ENCODE results near the gene CCDC158.
"Not testable (repeated sequence)": the region's sequence is repeated elsewhere in the genome, so short reads cannot be mapped to it uniquely, and the experiment has no call there.

The CCDC158 gene

DNA sequence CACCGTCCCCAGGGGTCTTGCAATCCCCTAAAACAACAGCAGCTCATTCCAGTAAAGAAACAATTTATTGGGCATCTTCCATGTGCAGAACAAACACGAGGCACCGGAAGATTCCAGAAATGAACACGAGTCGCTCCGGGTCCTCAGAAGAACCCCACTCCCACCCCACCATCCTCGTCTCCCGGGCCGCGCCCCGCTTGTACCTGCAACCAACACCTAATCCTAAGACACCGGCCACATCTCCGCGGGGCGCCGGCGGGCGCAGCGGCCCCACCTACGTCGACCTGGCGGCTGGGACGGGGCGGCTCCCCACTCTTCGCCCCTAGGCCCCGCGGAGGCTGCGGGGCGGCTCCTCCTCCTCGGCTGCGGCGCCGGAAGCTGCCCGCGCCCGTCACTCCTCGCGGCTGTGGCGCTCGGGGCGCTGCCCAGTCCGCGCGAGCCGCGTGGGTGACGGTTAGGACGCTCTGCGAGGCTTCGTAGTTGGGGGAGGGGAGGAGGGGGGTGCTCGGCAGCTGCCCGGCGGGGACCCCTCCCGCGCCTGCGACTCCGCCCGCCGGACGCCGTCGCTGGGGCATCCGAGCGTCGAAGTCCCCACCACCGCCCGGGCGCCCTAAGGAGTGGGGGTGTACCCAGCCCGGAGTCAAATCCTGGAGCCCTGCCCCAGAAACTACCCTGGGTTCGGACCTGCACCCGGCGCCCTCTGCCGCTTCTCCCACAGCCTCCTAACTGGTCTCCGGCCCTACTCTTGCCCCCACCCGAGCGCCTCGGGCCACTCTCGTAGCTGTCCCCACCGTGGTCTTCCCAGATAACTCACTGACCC is at the start of gene CCDC158:
Gene CCDC158, minus strand, starts transcription at position 380 of the 820 bp plus-strand sequence. CDS start 17,934 bp downstream, outside the sequence.
- no peak for DNase-seq (ENCODE audit: low spot score)

DNA sequence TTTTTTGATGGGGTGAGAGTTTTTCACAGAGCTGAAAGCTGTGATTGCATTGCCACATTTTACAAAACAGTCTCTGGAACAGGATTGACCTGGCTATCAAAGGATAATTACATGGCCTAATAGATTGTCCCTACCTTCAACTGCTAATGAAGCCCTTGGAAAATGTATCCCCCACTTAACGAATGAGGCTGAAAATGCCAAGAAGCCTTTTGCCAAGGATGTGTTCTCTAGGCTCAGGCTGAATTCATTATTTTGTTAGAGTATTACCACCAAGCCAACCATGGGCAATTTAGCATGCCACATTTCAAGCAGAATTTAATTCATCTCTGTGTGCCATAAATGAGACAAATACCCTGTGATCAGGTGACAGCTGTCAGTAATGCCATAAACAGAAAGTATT is 49.6 kb upstream of the CCDC158 start:
- DNase-seq (ENCODE audit: low spot score), result no peak

DNA sequence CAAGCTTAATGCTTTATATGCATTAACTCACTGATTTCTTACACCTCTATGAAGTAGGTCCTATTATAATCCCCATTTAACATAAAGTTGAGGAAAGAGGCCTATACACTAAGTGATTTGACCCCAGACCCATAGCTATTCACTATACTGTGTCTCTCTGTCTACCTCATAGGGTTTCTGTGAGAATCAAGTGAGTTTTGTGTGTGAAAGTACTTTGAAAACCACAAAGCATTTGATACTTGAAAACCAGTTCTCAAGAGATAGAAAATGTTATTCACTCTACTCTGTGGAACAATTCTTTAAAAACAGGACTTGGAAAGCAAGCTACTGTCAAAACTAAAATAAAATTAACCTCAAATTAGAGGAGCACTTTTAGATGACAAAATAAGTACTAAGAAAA is 49.1 kb upstream of the CCDC158 start:
- no peak for DNase-seq (ENCODE audit: low spot score)

- no peak for DNase-seq (ENCODE audit: low spot score)
Observed at GRCh38 chr4:76463568-76463967, 42.6 kb upstream of the CCDC158 start.

DNA sequence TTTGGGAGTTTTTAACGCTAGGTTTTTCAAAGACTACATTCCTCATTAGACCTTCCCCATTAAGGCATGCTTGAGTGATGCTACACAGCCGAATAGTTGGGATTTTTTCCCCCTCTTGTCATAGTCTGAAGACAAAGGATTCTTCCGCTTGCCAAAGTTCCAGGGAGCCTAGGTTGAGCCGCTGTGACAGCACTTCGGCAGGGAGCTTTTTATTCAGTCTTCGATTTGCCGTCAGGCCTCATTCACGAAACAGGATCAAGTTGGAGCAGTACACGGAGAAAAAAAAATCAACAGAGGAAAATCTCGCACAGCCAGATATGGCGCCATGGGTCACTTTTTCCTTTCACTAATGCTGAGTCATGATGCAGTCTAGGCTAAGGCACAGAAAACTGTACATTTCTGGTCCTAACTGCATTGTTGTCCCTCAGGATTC is 38.4 kb upstream of the CCDC158 start:
- DNase-seq (ENCODE audit: low spot score), result peak; percentile 39

DNA sequence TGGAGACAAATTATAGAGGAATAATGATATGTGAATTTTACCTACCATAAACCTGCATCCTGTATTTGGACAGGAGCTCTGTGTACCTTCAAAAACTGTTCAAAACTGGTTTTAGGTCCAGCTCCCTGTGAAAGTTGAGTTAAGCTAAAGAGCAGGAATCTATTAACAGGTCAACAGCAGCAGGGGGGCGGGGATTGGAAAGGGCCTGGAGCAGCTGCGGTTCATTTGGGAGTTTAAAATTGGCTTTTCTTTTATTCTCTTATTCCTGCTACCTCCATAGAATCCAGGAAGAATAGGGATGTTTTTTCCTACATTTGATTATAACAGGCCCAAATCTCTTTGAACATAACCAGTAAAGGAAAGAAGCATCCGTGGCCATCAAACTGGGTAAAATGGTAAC is 37.9 kb upstream of the CCDC158 start:
- no peak for DNase-seq (ENCODE audit: low spot score)

DNA sequence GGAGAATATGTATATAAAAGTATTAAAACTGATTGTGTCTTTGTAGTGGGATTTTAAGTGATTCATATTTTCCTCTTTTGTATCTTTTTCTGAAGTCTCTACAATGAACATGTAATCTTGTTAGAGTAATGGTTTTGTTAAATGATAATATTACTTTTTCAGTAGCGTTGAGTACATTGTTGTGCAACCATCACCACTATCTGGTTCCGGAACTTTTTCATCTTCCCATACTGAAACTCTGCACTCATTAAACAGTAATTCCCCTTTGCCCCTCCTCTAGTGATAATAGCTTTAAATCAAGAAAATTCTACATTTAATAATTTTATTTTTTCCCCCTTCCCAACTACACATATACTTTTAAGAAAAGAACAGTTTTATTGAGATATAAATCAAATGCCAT is 37.4 kb upstream of the CCDC158 start:
- no peak for DNase-seq (ENCODE audit: low spot score)

- DNase-seq (ENCODE audit: low spot score), result no peak
Observed at GRCh38 chr4:76457885-76458284, 36.9 kb upstream of the CCDC158 start.

DNA sequence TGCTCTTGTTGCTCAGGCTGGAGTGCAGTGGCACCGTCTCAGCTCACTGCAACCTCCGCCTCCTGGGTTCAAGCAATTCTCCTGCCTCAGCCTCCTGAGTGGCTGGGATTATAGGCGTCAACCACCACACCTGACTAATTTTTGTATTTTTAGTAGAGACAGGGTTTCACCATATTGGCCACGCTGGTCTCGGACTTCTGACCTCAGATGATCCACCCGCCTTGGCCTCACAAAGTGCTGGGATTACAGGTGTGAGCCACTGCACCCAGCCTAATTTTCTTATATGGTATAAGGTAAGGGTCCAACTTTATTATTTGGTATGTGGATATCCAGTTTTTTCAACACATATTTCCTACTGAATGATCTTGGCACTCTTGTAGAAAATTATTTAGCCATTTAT is 33.1 kb upstream of the CCDC158 start:
- DNase-seq (ENCODE audit: low spot score), result not testable (repeated sequence)

DNA sequence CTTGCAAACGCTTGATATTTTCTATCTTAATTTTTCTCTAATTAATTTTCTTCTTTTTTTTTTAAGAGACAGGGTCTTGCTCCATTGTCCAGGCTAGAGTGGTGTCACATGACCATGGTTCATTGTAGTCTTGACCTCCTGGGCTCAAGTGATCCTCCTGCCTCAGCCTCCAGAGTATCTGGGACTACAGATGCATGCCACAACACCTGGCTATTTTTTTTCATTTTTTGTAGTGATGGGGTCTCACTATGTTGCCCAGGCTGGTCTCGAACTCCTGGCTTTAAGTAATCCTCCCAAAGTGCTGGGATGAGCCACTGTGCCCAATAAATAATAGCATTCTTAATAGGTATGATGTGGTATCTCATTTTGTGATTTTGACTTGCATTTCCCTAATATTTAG is 32.3 kb upstream of the CCDC158 start:
- DNase-seq (ENCODE audit: low spot score), result no peak

GRCh38 chr4:76449833-76450232 is 28.9 kb upstream of the CCDC158 start:
- DNase-seq (ENCODE audit: low spot score), result no peak

DNA sequence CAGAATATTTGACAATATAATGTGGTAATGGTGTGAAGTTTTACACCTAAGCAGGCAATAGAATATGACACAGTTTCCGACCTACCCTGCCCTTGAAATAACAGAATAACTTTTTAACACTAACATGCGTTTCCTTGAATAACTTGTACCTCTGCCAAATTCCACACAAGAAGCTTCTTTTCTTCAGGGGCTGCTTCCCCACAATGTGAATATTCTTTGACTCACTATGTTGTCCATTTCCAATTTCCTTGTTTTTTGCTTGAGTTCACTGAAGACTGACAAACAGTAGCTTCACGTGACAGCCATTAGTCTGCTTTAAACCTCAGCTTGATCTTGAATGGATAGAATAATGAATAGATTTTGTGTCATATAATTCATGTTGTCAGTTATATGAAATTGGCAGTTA is 28.4 kb upstream of the CCDC158 start:
- DNase-seq (ENCODE audit: low spot score), result no peak

DNA sequence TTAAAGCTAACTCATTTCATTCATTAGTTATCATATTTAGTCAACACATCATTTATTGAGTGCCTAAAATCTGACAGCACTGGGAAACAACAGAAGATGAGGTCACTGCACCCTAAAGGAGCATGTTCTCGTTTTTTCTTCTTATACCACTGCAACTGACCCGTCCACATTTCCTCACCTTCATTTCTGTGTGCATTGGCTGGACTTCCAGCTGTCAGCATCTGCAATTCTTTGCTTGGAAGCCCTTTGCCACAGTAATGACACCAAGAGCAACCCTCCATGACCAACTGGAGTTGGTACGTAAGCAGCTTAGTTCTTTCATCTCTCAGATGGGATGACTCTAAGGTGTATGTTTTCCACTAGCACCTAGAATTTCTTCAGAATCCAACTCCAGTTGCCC is 27.3 kb upstream of the CCDC158 start:
- DNase-seq (ENCODE audit: low spot score), result no peak

- no peak for DNase-seq (ENCODE audit: low spot score)
Observed at GRCh38 chr4:76447393-76447851, 26.5 kb upstream of the CCDC158 start.

- no peak for DNase-seq (ENCODE audit: low spot score)
Observed at GRCh38 chr4:76445911-76446310, 25.0 kb upstream of the CCDC158 start.

- DNase-seq (ENCODE audit: low spot score), result no peak
Observed at GRCh38 chr4:76443376-76443775, 22.4 kb upstream of the CCDC158 start.

DNA sequence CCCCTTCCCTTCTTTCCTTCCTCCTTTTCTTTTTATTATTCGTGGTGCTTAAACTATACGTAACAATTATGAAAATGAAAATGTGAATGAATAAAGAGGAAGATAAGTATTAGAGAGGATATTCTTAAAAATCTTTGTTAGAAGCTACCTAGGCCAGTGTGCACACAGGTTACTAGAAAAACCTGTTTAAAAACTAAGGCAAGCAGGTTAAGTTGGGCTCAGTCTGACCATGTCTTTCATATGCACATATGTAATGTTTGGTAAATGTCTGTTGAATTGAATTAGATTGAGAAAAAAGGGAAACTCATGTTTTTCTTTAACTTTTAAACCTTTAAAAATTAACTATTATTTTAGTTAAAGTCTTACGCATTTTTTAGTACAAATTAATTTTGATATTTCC is 21.9 kb upstream of the CCDC158 start:
- DNase-seq (ENCODE audit: low spot score), result no peak

GRCh38 chr4:76441881-76442280 is 20.9 kb upstream of the CCDC158 start:
- no peak for DNase-seq (ENCODE audit: low spot score)

DNA sequence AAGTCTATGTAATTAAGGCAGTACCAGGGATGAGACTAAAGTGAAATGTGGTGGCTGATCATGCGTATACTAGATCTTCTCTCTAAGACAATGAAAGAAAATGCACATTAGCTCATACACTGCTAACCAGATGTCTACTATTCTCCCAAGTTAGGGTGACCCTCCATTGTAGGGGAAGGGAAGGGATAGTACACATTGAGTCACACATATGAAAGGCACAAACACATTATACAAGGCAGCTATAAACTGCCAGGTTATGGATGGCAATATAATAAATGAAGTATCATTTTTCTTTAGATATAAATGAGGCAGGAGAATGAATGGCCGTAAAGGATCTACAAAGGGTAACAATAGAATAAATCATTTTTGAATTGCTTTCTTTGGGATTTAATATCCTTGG is 18.6 kb upstream of the CCDC158 start:
- DNase-seq (ENCODE audit: low spot score), result no peak

GRCh38 chr4:76435528-76436319 is 14.8 kb upstream of the CCDC158 start:
- DNase-seq (ENCODE audit: low spot score), result peak; percentile 16

DNA sequence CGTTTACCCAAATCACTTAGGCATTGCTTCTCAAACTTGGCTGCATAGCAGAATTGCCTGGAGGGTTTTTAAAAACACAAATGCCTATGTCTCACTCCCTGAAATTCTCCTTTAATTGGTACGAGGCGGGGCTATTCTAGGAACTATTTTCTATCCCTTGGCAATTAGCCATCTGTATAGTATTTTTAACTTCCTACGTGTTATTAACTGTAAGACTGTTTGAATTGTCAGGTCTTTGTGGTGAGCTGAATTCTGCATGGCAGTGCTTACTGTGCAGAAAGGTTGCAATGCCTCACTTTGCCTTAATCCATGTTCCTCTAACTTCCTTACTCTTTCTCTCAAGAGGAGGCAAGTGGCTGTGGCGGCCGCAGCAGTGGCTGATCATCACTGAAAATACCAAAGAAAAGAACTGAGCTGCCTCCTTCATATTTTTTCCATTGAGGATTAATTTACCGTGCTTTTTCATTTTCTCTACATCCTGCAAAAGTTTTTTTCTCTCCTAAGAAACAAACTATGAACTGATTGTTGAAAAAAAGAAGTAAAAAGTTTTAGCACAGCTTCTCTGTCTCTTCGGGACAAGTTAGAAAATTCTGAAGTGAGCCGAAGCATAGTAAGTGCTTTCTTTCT is 14.1 kb upstream of the CCDC158 start, which contains the start of gene SHROOM3:
Gene SHROOM3, plus strand, starts transcription at position 329 of the 627 bp plus-strand sequence. CDS start 824 bp downstream, outside the sequence.
- DNase-seq (ENCODE audit: low spot score), result no peak

All from cerebellar cortex (tissue), 1 donor.